SU-DHL-6 (cell line): ENCODE measurements around the gene WDR37.

Source experiments
- CTCF ChIP-seq: fragments of 200-600 bp; sonication (generic); IDR thresholded peaks from one replicate; pipeline ENCODE4 v1.5.1; 2017; ENCODE audit warnings: antibody characterized with exemption, mild to moderate bottlenecking, low read length, moderate library complexity; ENCODE audit not compliant: insufficient read depth, poor library complexity, severe bottlenecking
- EZH2phosphoT487 ChIP-seq: fragments of 200-600 bp; sonication (generic), shearing (Covaris generic); conservative IDR thresholded peaks from 2 replicates; pipeline ENCODE4 v1.6.1; 2018; ENCODE audit warnings: mild to moderate bottlenecking, antibody characterized with exemption, low read length, moderate library complexity, mixed read lengths

GRCh38 chr10:1047937-1048336, 8.2 kb upstream of the WDR37 start:
- TF ChIP-seq CTCF = no peak
- no peak for TF ChIP-seq EZH2phosphoT487
